ENCODE measurements around the gene SYT9.

Gene SYT9

DNA sequence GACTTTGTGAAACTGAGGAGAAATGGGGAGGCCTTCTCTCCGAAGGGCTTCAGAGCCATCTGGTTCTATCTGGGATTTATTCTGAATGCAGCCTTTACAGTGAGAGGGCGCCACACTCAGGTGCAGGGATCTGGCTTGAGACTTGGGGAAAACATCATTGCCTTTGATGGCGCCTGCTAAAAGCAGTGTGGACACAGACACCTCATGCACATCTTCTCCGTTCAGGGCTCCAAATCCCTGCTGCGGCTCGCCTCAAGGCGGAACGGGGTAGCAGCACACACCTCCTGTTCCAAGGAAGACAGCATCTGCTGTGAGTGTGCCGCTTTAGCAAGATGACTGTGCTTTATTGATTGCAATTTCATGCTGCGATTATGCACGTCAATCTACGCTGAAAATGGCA is 196.5 kb downstream of the SYT9 start:
- TF ChIP-seq ZNF565 (CRISPR knock-in tag; conservative IDR thresholded peaks at IDR 0.05; ENCODE audit: low read depth) (no peak), GLIS3 (CRISPR knock-in tag; IDR thresholded peaks at IDR 0.05) (no peak), TOX (CRISPR knock-in tag; IDR thresholded peaks at IDR 0.05; ENCODE audit: borderline replicate concordance) (no peak), OSR1 (CRISPR knock-in tag; IDR thresholded peaks at IDR 0.05) (no peak), ZFP30 (CRISPR knock-in tag; IDR thresholded peaks at IDR 0.05) (no peak), ZFP3 (CRISPR knock-in tag; IDR thresholded peaks at IDR 0.05) (no peak), ZC3H10 (CRISPR knock-in tag; IDR thresholded peaks at IDR 0.05) (no peak), ESRRG (CRISPR knock-in tag; IDR thresholded peaks at IDR 0.05) (no peak), RARB (CRISPR knock-in tag; IDR thresholded peaks at IDR 0.05) (no peak), ISL1 (CRISPR knock-in tag; IDR thresholded peaks at IDR 0.05) (no peak), TCF4 (CRISPR knock-in tag; IDR thresholded peaks at IDR 0.05; ENCODE audit: borderline replicate concordance) (no peak), PPARA (CRISPR knock-in tag; IDR thresholded peaks at IDR 0.05; ENCODE audit: borderline replicate concordance) (no peak)
- TF ChIP-seq, protein P1, sequence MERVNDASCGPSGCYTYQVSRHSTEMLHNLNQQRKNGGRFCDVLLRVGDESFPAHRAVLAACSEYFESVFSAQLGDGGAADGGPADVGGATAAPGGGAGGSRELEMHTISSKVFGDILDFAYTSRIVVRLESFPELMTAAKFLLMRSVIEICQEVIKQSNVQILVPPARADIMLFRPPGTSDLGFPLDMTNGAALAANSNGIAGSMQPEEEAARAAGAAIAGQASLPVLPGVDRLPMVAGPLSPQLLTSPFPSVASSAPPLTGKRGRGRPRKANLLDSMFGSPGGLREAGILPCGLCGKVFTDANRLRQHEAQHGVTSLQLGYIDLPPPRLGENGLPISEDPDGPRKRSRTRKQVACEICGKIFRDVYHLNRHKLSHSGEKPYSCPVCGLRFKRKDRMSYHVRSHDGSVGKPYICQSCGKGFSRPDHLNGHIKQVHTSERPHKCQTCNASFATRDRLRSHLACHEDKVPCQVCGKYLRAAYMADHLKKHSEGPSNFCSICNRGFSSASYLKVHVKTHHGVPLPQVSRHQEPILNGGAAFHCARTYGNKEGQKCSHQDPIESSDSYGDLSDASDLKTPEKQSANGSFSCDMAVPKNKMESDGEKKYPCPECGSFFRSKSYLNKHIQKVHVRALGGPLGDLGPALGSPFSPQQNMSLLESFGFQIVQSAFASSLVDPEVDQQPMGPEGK (CRISPR knock-in tag; IDR thresholded peaks at IDR 0.05; ENCODE audit: borderline replicate concordance) = no peak
- TF ChIP-seq, protein P2, sequence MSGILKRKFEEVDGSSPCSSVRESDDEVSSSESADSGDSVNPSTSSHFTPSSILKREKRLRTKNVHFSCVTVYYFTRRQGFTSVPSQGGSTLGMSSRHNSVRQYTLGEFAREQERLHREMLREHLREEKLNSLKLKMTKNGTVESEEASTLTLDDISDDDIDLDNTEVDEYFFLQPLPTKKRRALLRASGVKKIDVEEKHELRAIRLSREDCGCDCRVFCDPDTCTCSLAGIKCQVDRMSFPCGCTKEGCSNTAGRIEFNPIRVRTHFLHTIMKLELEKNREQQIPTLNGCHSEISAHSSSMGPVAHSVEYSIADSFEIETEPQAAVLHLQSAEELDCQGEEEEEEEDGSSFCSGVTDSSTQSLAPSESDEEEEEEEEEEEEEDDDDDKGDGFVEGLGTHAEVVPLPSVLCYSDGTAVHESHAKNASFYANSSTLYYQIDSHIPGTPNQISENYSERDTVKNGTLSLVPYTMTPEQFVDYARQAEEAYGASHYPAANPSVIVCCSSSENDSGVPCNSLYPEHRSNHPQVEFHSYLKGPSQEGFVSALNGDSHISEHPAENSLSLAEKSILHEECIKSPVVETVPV (CRISPR knock-in tag; IDR thresholded peaks at IDR 0.05) = no peak
- ATAC-seq = no peak

DNA sequence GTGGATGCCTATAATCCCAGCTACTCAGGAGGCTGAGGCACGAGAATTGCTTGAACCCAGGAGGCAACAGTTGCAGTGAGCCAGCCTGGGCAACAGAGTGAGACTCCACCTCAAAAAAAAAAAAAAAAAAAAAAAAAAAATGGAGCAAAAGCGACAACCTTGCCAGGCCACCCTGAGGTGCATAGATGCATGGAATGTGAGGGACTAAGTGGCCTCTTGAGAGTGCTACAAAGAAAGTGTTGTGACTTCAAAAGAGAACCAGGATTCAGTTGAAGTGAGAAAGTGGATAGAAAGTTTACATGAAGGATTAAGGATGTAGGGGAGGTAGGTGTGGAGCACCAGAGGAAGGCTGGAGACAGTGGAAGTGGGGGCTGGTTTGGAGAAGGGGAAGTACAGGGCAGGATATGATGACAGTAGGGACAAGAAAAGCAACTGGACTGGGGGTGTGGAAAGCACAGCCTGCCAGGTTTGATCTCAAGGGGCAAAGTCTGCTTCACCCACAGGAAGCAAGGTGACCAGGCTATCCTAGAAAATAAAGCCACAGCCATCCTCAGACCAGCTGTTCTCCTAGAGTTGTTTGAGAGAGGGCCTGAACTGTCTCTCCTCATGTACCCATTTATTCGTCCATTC is 197.6 kb downstream of the SYT9 start:
- ATAC-seq = no peak
- TF ChIP-seq, protein P3, sequence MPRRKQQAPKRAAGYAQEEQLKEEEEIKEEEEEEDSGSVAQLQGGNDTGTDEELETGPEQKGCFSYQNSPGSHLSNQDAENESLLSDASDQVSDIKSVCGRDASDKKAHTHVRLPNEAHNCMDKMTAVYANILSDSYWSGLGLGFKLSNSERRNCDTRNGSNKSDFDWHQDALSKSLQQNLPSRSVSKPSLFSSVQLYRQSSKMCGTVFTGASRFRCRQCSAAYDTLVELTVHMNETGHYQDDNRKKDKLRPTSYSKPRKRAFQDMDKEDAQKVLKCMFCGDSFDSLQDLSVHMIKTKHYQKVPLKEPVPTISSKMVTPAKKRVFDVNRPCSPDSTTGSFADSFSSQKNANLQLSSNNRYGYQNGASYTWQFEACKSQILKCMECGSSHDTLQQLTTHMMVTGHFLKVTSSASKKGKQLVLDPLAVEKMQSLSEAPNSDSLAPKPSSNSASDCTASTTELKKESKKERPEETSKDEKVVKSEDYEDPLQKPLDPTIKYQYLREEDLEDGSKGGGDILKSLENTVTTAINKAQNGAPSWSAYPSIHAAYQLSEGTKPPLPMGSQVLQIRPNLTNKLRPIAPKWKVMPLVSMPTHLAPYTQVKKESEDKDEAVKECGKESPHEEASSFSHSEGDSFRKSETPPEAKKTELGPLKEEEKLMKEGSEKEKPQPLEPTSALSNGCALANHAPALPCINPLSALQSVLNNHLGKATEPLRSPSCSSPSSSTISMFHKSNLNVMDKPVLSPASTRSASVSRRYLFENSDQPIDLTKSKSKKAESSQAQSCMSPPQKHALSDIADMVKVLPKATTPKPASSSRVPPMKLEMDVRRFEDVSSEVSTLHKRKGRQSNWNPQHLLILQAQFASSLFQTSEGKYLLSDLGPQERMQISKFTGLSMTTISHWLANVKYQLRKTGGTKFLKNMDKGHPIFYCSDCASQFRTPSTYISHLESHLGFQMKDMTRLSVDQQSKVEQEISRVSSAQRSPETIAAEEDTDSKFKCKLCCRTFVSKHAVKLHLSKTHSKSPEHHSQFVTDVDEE (CRISPR knock-in tag; IDR thresholded peaks at IDR 0.05) = no peak
- TF ChIP-seq ZNF70 (CRISPR knock-in tag; IDR thresholded peaks at IDR 0.05) (no peak), ZNF8 (CRISPR knock-in tag; IDR thresholded peaks at IDR 0.05) (no peak), OSR1 (CRISPR knock-in tag; IDR thresholded peaks at IDR 0.05) (no peak)

DNA sequence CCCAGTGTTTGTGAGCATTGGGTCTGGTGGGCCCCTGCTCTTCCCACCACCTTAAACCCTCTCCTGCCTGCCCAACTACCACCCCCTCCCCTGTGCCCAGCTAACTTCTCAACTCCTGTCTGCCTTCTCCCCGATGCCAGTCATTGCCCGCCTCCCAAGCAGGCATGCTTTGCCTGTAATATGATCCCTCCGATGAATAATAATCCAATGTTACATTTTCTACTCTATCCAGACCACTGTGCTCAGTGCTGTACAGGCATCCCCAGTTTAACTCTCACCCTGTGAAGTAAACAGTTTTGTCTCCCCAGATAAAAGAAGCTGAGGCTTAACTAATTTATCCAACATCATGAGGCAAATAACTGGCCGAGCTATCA is 198.1 kb downstream of the SYT9 start:
- TF ChIP-seq CSDC2 (CRISPR knock-in tag; IDR thresholded peaks at IDR 0.05) (no peak), BACH2 (CRISPR knock-in tag; IDR thresholded peaks at IDR 0.05; ENCODE audit: borderline replicate concordance) (no peak), GLIS3 (CRISPR knock-in tag; IDR thresholded peaks at IDR 0.05) (no peak), OSR1 (CRISPR knock-in tag; IDR thresholded peaks at IDR 0.05) (no peak), ZNF565 (CRISPR knock-in tag; conservative IDR thresholded peaks at IDR 0.05; ENCODE audit: low read depth) (no peak), ESRRG (CRISPR knock-in tag; IDR thresholded peaks at IDR 0.05) (no peak), ZC3H10 (CRISPR knock-in tag; IDR thresholded peaks at IDR 0.05) (no peak), TOX (CRISPR knock-in tag; IDR thresholded peaks at IDR 0.05; ENCODE audit: borderline replicate concordance) (no peak), SNAI2 (CRISPR knock-in tag; IDR thresholded peaks at IDR 0.05) (no peak), ZNF70 (CRISPR knock-in tag; IDR thresholded peaks at IDR 0.05) (no peak), TCF4 (CRISPR knock-in tag; IDR thresholded peaks at IDR 0.05; ENCODE audit: borderline replicate concordance) (no peak), ZFP3 (CRISPR knock-in tag; IDR thresholded peaks at IDR 0.05) (no peak), ZNF8 (CRISPR knock-in tag; IDR thresholded peaks at IDR 0.05) (no peak), ZFP30 (CRISPR knock-in tag; IDR thresholded peaks at IDR 0.05) (no peak), PPARA (CRISPR knock-in tag; IDR thresholded peaks at IDR 0.05; ENCODE audit: borderline replicate concordance) (no peak), ARNTL (CRISPR knock-in tag; IDR thresholded peaks at IDR 0.05; ENCODE audit: borderline replicate concordance, low read depth) (no peak)
- TF ChIP-seq, protein P4, sequence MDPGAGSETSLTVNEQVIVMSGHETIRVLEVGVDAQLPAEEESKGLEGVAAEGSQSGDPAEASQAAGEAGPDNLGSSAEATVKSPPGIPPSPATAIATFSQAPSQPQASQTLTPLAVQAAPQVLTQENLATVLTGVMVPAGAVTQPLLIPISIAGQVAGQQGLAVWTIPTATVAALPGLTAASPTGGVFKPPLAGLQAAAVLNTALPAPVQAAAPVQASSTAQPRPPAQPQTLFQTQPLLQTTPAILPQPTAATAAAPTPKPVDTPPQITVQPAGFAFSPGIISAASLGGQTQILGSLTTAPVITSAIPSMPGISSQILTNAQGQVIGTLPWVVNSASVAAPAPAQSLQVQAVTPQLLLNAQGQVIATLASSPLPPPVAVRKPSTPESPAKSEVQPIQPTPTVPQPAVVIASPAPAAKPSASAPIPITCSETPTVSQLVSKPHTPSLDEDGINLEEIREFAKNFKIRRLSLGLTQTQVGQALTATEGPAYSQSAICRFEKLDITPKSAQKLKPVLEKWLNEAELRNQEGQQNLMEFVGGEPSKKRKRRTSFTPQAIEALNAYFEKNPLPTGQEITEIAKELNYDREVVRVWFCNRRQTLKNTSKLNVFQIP (CRISPR knock-in tag; IDR thresholded peaks at IDR 0.05; ENCODE audit: borderline replicate concordance, low read depth) = no peak
- TF ChIP-seq, protein P3 (CRISPR knock-in tag; IDR thresholded peaks at IDR 0.05) = no peak
- TF ChIP-seq, protein P2 (CRISPR knock-in tag; IDR thresholded peaks at IDR 0.05) = no peak
- no peak; the same call in 2 of the 3 replicates for ATAC-seq
